HG02610 (cell line): ENCODE results near the gene SLC6A18.
"Not testable (repeated sequence)": the region's sequence is repeated elsewhere in the genome, so short reads cannot be mapped to it uniquely, and the experiment has no call there.

ENCODE experiments used
- ATAC-seq: cut with Tn5 transposase; IDR thresholded peaks from one replicate; pipeline ENCODE4 v1.9.1; 2021; ENCODE audit warnings: mild to moderate bottlenecking, moderate library complexity; ENCODE audit not compliant: unreplicated experiment

The SLC6A18 gene

DNA sequence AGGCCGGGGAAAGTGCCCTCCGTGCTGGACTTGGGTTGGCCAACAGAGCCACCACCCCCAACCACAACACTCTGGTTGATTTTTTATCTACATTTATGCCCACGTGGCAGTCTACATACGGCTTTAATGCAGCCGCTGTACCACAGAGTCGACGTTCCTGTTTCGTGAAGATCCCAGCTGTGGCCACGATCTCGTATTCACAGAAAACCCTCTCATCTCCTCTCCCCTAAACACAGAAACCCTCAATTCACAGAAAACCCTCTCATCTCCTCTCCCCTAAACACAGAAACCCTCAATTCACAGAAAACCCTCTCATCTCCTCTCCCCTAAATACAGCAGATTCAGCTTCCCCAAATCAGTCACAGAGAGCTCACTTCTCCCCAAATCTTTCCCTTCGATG lies 3.8 kb downstream of the SLC6A18 start:
- not testable (repeated sequence) for ATAC-seq

DNA sequence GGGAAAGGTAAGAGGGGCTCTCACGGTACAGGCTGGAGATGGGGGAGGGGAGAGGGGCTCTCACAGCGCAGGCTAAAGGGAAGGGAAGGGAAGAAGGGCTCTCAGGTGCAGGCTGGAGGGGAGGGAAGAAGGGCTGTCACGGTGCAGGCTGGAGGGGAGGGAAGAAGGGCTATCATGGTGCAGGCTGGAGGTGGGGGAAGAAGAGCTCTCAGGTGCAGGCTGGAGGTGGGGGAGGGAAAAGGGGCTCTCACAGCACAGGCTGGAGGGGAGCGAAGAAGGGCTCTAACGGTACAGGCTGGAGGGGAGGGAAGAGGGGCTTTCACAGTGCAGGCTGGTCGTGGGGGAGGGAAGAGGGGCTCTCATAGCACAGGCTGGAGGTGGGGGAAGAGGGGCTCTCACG lies 4.6 kb downstream of the SLC6A18 start:
- ATAC-seq: no peak

DNA sequence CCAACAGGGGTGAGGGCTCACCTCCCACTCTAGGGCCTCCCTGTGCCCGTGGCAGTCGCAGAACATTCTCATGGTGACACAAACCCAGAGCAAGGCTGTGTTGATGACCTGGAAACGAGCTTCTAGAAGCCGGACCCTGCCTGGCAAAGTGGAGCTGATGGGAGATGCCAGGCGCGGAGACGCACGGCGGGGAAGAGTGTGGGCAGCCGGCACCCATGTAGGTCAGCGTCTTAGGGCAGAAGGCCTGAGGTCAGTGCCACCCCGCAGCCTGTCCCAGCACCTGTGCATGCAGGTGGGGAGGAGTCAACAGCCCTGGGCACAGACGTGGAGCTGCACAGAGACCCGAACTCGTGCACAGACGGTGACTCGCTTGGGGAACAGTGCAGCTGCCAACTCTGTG lies 5.4 kb downstream of the SLC6A18 start:
- no peak for ATAC-seq

DNA sequence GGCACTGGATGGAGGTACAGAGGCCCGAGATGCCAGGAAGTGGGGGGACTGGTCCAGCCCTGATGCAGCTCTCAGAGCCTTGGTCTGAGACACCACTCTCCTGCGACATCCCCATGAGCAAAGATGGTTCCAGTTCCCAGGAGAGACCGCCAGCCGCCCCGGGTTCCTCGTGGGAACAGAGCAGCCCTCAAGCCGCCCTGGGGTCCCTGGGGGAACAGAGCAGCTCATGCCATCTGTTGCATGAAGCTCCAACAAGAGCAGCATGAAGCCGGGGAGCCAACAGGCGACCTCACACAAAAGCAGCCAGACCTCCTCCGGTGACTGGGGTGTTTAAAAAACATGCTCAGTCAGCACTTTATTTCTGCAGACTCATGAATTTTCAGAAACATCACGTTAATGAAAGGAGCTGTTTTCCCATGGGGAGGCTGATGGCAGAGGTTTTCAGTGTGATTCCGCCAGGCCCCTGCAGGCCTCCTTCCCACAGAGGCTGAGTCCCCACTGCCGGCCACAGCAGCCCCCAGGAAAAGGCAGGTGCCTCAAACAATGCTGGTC lies 6.2 kb downstream of the SLC6A18 start:
- no peak for ATAC-seq

DNA sequence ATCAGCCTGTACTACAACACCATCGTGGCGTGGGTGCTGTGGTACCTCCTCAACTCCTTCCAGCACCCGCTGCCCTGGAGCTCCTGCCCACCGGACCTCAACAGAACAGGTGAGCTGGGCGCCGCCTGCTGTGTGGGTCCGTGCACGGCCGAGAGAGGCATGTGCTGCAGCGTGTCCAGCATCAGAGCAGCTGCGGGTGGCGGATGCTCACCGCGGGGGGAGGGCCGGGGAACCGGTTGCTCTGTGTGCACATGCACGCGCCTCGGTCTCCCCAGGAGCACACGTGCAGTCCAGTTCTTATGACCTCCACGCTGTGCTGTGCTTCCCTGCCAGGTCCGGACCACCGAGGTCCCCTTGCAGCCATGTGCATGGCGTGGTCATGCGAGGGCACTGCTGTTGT lies 7.6 kb downstream of the SLC6A18 start:
- ATAC-seq: no peak

DNA sequence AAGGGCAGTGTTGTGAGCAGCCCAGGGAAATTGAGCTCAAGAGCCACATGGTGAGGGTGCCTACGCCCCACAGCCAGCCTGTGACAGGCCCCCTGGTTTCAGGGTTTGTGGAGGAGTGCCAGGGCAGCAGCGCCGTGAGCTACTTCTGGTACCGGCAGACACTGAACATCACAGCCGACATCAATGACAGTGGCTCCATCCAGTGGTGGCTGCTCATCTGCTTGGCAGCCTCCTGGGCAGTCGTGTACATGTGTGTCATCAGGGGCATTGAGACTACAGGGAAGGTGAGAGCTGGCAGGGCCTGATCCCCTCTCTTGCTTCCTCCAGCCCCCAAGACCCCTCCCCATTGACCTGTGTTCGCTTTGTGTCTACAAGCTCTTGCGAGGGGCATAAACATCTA lies 10.2 kb downstream of the SLC6A18 start:
- ATAC-seq: no peak

DNA sequence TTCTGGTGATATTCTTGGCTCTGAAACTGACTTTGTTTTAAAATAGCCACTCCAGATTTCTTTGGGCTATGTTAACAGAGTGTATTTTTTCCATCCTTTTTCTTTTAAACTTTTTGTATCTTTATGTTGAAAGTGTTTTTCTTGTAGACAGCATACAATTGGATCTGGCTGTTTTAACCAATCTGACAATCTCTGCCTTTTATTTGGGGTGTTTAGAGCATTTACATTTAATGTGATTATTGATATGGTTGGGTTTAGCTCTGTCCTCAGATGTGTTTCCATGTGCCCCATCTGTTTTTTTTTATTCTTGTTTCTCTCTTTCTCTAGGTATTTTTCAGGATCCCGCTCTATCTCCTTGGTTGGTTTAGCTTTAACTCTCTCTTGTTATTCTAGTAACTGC lies 10.7 kb downstream of the SLC6A18 start:
- no peak for ATAC-seq

GRCh38 chr5:1239505-1240251 lies 14.5 kb downstream of the SLC6A18 start:
- ATAC-seq: no peak

DNA sequence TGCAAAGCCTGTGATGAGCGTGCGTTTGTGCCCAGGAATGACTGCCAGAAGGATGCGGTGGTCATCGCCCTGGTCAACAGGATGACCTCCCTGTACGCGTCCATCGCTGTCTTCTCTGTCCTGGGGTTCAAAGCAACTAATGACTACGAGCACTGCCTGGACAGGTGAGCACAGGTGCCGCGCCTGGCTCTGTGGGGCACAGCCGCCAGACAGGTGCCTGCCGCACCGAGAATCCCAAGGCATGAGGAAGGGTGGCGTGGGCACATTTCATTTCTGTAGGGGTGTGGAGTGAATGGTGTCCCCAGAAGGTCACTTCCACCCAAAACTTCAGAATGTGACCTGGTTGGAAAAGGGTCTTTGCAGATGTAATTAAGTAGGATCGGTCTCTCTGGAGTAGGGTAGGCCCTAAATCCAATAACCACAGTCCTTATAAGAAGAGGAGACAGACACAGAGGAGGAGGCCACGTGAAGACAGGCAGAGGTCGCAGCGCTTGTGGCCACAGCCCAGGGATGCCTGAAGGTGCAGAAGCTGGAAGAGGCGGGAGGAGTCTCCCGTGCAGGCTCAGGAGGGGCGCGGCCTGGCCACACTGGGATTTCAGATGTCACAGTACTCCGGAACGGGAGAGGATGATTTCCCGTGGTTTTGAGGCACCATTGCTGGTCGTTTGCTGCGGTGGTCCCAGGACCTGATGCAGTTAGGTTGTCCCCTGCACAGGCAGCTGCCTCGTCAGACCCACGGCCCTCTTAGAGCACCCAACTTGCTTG lies 15.5 kb downstream of the SLC6A18 start:
- ATAC-seq: no peak

DNA sequence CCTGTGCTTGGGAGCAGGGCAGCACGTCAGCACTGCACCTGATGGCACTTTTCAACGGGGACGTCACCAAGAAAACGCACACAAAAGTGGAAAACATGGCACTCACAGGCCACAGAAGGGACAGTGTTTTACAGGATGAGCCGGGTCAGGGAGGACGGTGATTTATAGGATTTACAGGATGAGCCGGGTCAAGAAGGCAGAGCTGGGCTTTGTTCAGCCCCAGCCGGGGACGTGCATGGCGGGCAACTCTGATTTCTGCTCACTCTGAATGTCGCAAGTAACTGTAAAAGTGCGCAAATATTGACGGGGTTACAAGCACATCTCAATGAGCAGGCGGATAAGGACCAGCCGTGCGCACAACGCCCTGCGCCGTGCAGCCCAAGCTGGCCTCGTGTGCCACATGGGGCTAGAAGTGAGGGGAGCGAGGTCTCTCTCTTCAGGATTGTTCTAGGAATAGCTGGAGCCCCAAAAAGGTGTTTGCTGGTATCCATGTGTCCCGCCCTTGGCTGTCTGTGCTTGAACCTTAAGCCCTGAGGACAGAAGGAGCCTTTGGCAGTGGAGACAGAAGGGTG lies 16.4 kb downstream of the SLC6A18 start:
- ATAC-seq: no peak

DNA sequence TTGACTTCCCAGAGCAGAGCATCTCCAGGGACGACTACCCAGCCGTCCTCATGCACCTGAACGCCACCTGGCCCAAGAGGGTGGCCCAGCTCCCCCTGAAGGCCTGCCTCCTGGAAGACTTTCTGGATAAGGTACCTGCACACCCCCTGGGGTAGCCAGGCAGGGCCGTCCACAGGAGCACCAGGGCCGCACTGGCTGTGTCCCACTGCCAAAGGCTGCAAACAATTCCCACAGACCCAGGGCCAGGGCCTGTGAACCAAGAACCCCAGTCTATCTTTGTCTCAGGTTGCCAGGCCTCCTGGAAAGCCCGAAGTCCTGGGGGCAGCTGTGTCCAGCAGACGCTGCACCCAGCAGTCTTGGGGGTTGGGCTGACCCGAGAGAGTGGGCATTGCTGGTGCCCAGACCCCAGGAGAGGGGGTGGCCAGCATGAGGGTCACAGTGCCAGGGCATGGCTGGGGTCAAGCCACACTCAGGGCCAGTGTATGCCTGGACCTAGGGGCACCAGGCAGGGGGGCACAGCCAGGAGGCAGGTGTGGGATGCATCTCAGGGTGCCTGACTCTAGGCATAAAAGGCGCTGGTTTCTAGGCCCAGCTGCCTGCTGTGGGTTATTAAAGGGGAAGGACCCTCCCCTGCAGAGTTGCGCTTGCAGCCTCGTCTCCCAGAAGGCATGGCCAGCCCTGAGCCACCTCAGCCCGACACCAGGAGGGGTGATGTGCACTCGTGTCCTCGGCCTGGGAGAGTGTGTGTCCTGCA lies 17.7 kb downstream of the SLC6A18 start:
- ATAC-seq: no peak

GRCh38 chr5:1243487-1244130 lies 18.4 kb downstream of the SLC6A18 start:
- ATAC-seq: no peak

DNA sequence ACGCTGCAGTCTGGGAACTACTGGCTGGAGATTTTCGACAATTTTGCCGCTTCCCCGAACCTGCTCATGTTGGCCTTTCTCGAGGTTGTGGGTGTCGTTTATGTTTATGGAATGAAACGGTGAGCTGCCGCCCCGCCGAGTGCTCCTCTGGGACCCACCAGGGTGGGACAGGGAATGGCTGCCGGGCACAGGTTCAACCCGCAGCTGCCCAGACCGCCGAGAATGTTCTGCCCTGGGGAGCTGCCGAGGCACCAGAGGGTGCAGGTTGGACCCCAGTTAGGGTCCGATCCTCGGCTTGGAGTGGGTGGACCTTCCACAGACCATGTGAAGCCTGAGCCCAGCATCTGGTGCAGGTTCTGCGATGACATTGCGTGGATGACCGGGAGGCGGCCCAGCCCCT lies 19.1 kb downstream of the SLC6A18 start:
- ATAC-seq: no peak

- ATAC-seq: no peak
Measured at GRCh38 chr5:1244976-1245375, 19.8 kb downstream of the SLC6A18 start.

GRCh38 chr5:1245905-1246576 lies 20.9 kb downstream of the SLC6A18 start:
- no peak for ATAC-seq

DNA sequence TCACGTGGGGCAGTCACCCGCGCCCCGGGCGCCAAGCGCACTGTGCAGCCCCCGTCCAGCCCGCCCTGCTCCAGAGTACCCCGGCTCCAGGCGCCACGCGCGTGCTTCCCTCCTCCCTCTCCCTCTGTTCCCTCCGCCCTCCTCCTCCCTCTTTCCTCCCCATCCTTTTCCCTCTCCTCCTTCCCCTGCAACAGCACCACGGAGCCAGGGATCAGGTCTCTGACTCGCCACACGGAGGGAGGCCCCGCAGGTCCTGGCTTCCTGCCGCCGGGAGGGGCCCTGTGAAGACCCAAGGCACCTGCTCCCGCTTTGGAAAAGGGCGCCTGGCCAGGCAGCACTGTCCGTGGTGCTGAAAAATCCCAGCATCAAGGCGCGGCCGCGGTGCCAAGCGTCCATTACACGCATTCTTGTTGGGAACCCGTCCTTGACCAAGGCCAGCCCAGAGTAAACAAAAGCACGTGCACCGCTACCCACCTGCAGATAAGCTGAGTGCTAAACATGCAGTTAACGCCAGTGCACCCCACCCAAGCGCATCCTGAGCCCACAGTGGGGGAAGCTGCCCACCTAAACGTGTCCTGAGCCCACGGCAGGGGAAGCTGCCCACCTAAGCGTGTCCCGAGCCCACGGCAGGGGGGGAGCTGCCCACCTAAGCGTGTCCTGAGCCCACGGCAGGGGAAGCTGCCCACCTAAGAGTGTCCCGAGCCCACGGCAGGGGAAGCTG lies 21.7 kb downstream of the SLC6A18 start:
- no peak for ATAC-seq

DNA sequence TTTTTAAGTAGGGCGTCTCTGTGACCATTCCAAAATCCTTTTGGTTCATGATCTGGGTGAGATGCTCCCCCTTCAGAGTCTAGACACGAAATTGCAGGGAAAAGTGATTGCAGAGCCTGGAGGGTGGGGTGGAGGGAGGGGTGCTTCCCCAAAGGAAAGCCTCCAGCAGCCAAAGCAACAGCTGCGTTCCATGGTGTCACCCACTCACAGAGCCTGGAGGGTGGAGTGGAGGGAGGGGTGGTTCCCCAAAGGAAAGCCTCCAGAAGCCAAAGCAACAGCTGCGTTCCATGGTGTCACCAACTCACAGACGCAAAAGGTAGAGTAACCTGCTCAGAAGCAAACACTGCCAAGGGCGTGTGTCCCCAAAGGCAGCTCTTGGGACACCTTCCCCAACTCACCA lies 22.6 kb downstream of the SLC6A18 start:
- no peak for ATAC-seq

DNA sequence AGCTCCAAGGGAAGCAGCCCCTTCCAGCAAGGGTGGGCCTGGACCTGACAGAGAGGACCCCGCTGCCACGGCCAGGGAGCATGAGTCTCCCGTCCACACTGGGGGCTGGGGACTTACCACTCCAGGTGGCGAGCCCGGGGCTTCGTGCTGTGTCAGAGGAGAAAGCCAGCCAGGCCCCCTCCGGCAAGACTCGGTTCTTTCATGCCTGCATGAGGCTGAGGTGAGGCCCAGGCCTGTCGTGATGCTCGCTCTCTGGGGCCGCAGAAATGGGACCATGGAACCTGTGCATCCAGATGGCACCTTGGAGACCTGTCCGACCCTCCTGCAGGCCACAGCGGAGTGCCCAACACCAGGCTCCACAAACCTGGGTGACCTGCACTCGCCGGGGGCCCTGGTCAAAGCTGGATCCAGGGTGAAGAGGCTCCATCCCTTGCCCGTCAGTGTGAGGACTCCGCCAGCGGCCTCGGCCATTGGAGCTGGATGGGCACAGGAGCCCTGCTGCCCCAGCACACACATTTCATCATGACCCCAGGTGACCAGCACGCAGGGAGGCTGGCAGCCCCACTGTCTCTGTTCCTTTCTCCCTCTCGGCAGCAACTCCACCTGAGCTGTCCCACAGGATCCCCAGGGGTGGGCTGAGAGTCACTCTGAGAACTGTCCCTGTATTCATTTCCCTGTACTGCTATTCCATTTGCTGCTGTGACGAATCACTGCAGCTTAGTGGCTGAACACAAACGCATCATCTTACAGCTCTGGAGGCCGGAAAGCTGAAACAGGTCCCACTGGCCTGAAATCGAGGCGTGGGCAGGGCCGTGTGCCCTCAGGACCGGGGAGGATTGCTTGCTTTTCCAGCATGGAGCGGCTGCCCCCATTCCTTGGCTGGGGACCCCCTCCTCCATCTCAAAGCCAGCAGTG lies 24.4 kb downstream of the SLC6A18 start:
- ATAC-seq: no peak
